Caco-2 (cell line): ENCODE measurements around the gene HDHD5. TPM values are rescaled to one million over a fixed set of nuclear protein-coding genes. Genes with fewer than 3 reads are reported as not detected.
A peak's percentile ranks its signal among the peaks of the same experiment; 100 is the strongest.

Experiments used
- BruUV-seq: library from RNA; stranded (reverse); fragments of 400-500 nt; replicated peaks from 2 replicates; lab custom pipeline; 2021; lab: Mats Ljungman, UMichigan
- CTCF ChIA-PET: fragments of 300-600 bp; sonication (Branson Sonifier 250); formaldehyde crosslinking; loops from one replicate; lab custom pipeline; 2022; ENCODE audit warnings: antibody characterized with exemption; lab: Charles Lee
- POLR2A ChIA-PET: fragments of 300-600 bp; sonication (Branson Sonifier 250); formaldehyde crosslinking; loops from one replicate; lab custom pipeline; 2022; ENCODE audit warnings: antibody characterized with exemption; lab: Charles Lee
- DNase-seq, 2 experiments: peaks; one replicate each; pipeline versions ENCODE4 v3.0.0 to v3.0.0-alpha.2; 2020 to 2022
- H3K27me3 ChIP-seq: replicated peaks from 2 replicates; pipeline ENCODE4 v1.6.0; 2011; ENCODE audit warnings: low read length; ENCODE audit not compliant: control insufficient read depth, insufficient read depth
- H3K36me3 ChIP-seq: 2 replicates; pipeline ENCODE4 v1.5.1; 2011; ENCODE audit warnings: low read length; ENCODE audit not compliant: control insufficient read depth, insufficient read depth
- H3K4me1 ChIP-seq: fragments of 250-450 bp; sonication (Bioruptor Pico); 2 replicates; pipeline ENCODE4 v1.5.1; 2020; ENCODE audit warnings: mild to moderate bottlenecking
- H3K4me3 ChIP-seq: 2 replicates; pipeline ENCODE4 v1.5.1; 2011; ENCODE audit warnings: low read depth, mild to moderate bottlenecking, control low read depth, low read length
- H3K9me3 ChIP-seq: fragments of 250-450 bp; sonication (Bioruptor Pico); 2 replicates; pipeline ENCODE4 v1.5.1; 2020; ENCODE audit warnings: mild to moderate bottlenecking, moderate library complexity
- H3K27ac Mint-ChIP-seq: one replicate; pipeline ENCODE4 v1.8.0; 2022; ENCODE audit warnings: mixed read lengths; ENCODE audit not compliant: unreplicated experiment
- H3K27me3 Mint-ChIP-seq: one replicate; pipeline ENCODE4 v1.8.0; 2022; ENCODE audit warnings: mixed read lengths; ENCODE audit not compliant: insufficient read depth, unreplicated experiment
- H3K36me3 Mint-ChIP-seq: one replicate; pipeline ENCODE4 v1.8.0; 2022; ENCODE audit warnings: mild to moderate bottlenecking, mixed read lengths; ENCODE audit not compliant: insufficient read depth, unreplicated experiment
- H3K4me1 Mint-ChIP-seq: one replicate; pipeline ENCODE4 v1.8.0; 2022; ENCODE audit warnings: low read depth, mixed read lengths; ENCODE audit not compliant: unreplicated experiment
- H3K4me3 Mint-ChIP-seq: one replicate; pipeline ENCODE4 v1.8.0; 2022; ENCODE audit warnings: mild to moderate bottlenecking, moderate library complexity, mixed read lengths; ENCODE audit not compliant: unreplicated experiment
- H3K9me3 Mint-ChIP-seq: one replicate; pipeline ENCODE4 v1.8.0; 2022; ENCODE audit warnings: mixed read lengths; ENCODE audit not compliant: unreplicated experiment
- CTCF ChIP-seq, 2 experiments: fragments of 200-600 bp in 1 of 2; IDR thresholded peaks; 1 replicate in 1 of 2; 2 replicates in 1 of 2; pipeline versions ENCODE4 v1.5.1 to v1.8.0; 2011 to 2022; ENCODE audit warnings: antibody characterized with exemption in 1 of 2, control low read depth in 1 of 2, inconsistent platforms in 1 of 2, low read depth in 1 of 2, low read length in 1 of 2, mild to moderate bottlenecking in 1 of 2, moderate library complexity in 1 of 2; ENCODE audit not compliant: insufficient read depth in 1 of 2, severe bottlenecking in 1 of 2, unreplicated experiment in 1 of 2
- intact Hi-C: fragments of 100-400 bp; cut with micrococcal nuclease; formaldehyde crosslinking; loops from one replicate; pipeline ENCODE4 v1.10.0; 2022; ENCODE audit not compliant: unreplicated experiment
- total RNA-seq: library from RNA; stranded (reverse); gene quantifications from 2 replicates; pipeline ENCODE4 v1.2.3, GENCODE V29; 2022

HDHD5 gene
- total RNA-seq, 1 experiment from 2014 or later: 57.0 TPM

GRCh38 chr22:17130199-17130598 lies 28.9 kb downstream of the HDHD5 start:
- Histone ChIP-seq H3K36me3 (no peaks in the 10 kb centered on the region), H3K9me3 (no peaks in the 10 kb centered on the region), H3K4me1 (no peaks in the 10 kb centered on the region), H3K27me3 (no peaks in the 10 kb centered on the region), H3K4me3 (no peak overlapping the region)
- Mint-ChIP-seq H3K9me3 (no peaks in the 10 kb centered on the region), H3K27ac (no peak overlapping the region), H3K27me3 (no peaks in the 10 kb centered on the region), H3K4me3 (no peak overlapping the region), H3K4me1 (no peaks in the 10 kb centered on the region), H3K36me3 (peaks cover 2% of the 10 kb centered on the region)
- TF ChIP-seq CTCF (IDR thresholded peaks at IDR 0.05; ENCODE audit: insufficient read depth in 1 of 2, low read depth in 1 of 2, low read length in 1 of 2, severe bottlenecking in 1 of 2, unreplicated experiment in 1 of 2): no peak
- no TSS peak for BruUV-seq
- ChIA-PET CTCF (no interaction called here), POLR2A (no interaction called here)
- DNase-seq: peak in 1 of 2 experiments; percentile 12
- intact Hi-C loops: no loop called here

GRCh38 chr22:17121233-17122195 lies 37.6 kb downstream of the HDHD5 start, which contains the start of gene TMEM121B:
TSS of gene TMEM121B (minus strand) at chr22:17121360. CDS start at chr22:17121127, 233 bp downstream.
- POLR2A ChIA-PET: no interaction called here
- DNase-seq: peak; percentile 73 to 77
- H3K27me3 ChIP-seq: no peaks in the 10 kb centered on the region
- H3K9me3 ChIP-seq: no peaks in the 10 kb centered on the region
- Mint-ChIP-seq H3K36me3 (no peaks in the 10 kb centered on the region), H3K4me1 (peaks cover 9% of the 10 kb centered on the region), H3K9me3 (no peaks in the 10 kb centered on the region), H3K4me3 (peak within 1 kb of the TSS; percentile 85), H3K27me3 (peaks cover 9% of the 10 kb centered on the region), H3K27ac (peak within 1 kb of the TSS; percentile 71)
- TF ChIP-seq CTCF (IDR thresholded peaks at IDR 0.05; ENCODE audit: insufficient read depth in 1 of 2, low read depth in 1 of 2, low read length in 1 of 2, severe bottlenecking in 1 of 2, unreplicated experiment in 1 of 2): no peak
- H3K4me3 ChIP-seq: peak within 1 kb of the TSS; percentile 47
- BruUV-seq: no TSS peak
- CTCF ChIA-PET: interaction anchor here (0.8 kb wide), 1 partner anchor 51 kb away, joined by 5 read pairs; no protein-coding TSS in a partner anchor
- peaks cover 5% of the 10 kb centered on the region; the same call in 1 of the 2 replicates for H3K4me1 ChIP-seq
- no peaks in the 10 kb centered on the region for H3K36me3 ChIP-seq
- intact Hi-C loops: loop anchor here (1.0 to 5.0 kb wide), 2 partner anchors 37 to 39 kb away; partner anchors contain the start of gene IL17RA

GRCh38 chr22:17120711-17121232 lies 38.3 kb downstream of the HDHD5 start:
- no peak for DNase-seq
- no peak for TF ChIP-seq CTCF (IDR thresholded peaks at IDR 0.05; ENCODE audit: insufficient read depth in 1 of 2, low read depth in 1 of 2, low read length in 1 of 2, severe bottlenecking in 1 of 2, unreplicated experiment in 1 of 2)
- no peaks in the 10 kb centered on the region for H3K9me3 Mint-ChIP-seq
- H3K4me3 Mint-ChIP-seq: peak overlapping the region; percentile 85
- Histone ChIP-seq H3K4me3 (peak overlapping the region; percentile 47), H3K4me1 (peaks cover 5% of the 10 kb centered on the region; the same call in 1 of the 2 replicates), H3K9me3 (no peaks in the 10 kb centered on the region), H3K36me3 (no peaks in the 10 kb centered on the region), H3K27me3 (no peaks in the 10 kb centered on the region)
- POLR2A ChIA-PET: no interaction called here
- H3K27ac Mint-ChIP-seq: peak overlapping the region; percentile 71
- peaks cover 14% of the 10 kb centered on the region for H3K27me3 Mint-ChIP-seq
- BruUV-seq: no TSS peak
- no peaks in the 10 kb centered on the region for H3K36me3 Mint-ChIP-seq
- intact Hi-C loops: loop anchor here (1.0 to 5.0 kb wide), 2 partner anchors 38 kb away; partner anchors contain the start of gene IL17RA
- peaks cover 9% of the 10 kb centered on the region for H3K4me1 Mint-ChIP-seq
- CTCF ChIA-PET: no interaction called here
